ENCODE data around the gene TGFBR3L.

DNA sequence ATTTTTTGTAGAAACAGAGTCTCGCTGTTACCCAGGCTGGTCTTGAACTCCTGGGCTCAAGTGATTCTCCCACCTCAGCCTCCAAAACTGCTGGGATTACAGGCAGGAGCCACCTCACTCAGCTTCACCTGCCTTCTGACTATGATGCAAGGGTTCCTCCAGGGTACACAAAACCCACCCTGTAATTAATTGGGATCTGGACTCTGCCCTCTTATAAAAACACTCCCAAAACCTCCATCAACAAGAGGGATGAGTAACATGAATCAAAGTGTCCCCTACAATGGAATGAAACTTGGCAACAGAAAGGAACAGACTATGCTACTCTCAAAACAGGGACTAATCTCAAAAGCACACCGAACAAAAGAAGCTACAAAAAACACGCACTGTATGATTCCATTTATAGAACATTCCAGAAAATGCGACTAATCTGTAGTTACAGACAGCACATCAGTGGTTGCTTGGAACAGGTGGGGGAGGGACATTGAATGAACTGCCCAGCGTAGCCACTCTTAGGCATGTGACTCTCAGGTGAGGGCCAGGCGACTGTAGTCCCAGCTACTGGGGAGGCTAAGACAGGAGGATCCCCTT is 37.3 kb upstream of the TGFBR3L start:
- TF ChIP-seq, protein P1, sequence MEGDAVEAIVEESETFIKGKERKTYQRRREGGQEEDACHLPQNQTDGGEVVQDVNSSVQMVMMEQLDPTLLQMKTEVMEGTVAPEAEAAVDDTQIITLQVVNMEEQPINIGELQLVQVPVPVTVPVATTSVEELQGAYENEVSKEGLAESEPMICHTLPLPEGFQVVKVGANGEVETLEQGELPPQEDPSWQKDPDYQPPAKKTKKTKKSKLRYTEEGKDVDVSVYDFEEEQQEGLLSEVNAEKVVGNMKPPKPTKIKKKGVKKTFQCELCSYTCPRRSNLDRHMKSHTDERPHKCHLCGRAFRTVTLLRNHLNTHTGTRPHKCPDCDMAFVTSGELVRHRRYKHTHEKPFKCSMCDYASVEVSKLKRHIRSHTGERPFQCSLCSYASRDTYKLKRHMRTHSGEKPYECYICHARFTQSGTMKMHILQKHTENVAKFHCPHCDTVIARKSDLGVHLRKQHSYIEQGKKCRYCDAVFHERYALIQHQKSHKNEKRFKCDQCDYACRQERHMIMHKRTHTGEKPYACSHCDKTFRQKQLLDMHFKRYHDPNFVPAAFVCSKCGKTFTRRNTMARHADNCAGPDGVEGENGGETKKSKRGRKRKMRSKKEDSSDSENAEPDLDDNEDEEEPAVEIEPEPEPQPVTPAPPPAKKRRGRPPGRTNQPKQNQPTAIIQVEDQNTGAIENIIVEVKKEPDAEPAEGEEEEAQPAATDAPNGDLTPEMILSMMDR (conservative IDR thresholded peaks at IDR 0.05; ENCODE audit: low read depth in 2 of 2), result no peak
- no peak for TF ChIP-seq EZH2phosphoT487 (IDR thresholded peaks at IDR 0.05; ENCODE audit: unreplicated experiment)
- no peak for TF ChIP-seq POLR2AphosphoS5 (IDR thresholded peaks at IDR 0.05; ENCODE audit: low read depth)
- TF ChIP-seq JUNB (IDR thresholded peaks at IDR 0.05; ENCODE audit: unreplicated experiment), result no peak
- no peak for TF ChIP-seq EZH2 (IDR thresholded peaks at IDR 0.05; ENCODE audit: low read depth, unreplicated experiment)
- TF ChIP-seq, protein P2, sequence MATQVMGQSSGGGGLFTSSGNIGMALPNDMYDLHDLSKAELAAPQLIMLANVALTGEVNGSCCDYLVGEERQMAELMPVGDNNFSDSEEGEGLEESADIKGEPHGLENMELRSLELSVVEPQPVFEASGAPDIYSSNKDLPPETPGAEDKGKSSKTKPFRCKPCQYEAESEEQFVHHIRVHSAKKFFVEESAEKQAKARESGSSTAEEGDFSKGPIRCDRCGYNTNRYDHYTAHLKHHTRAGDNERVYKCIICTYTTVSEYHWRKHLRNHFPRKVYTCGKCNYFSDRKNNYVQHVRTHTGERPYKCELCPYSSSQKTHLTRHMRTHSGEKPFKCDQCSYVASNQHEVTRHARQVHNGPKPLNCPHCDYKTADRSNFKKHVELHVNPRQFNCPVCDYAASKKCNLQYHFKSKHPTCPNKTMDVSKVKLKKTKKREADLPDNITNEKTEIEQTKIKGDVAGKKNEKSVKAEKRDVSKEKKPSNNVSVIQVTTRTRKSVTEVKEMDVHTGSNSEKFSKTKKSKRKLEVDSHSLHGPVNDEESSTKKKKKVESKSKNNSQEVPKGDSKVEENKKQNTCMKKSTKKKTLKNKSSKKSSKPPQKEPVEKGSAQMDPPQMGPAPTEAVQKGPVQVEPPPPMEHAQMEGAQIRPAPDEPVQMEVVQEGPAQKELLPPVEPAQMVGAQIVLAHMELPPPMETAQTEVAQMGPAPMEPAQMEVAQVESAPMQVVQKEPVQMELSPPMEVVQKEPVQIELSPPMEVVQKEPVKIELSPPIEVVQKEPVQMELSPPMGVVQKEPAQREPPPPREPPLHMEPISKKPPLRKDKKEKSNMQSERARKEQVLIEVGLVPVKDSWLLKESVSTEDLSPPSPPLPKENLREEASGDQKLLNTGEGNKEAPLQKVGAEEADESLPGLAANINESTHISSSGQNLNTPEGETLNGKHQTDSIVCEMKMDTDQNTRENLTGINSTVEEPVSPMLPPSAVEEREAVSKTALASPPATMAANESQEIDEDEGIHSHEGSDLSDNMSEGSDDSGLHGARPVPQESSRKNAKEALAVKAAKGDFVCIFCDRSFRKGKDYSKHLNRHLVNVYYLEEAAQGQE (IDR thresholded peaks at IDR 0.05; ENCODE audit: unreplicated experiment), result no peak
- TF ChIP-seq CREB1 (CRISPR knock-in tag; IDR thresholded peaks at IDR 0.05; ENCODE audit: low read depth), result no peak
- TF ChIP-seq, protein P3, sequence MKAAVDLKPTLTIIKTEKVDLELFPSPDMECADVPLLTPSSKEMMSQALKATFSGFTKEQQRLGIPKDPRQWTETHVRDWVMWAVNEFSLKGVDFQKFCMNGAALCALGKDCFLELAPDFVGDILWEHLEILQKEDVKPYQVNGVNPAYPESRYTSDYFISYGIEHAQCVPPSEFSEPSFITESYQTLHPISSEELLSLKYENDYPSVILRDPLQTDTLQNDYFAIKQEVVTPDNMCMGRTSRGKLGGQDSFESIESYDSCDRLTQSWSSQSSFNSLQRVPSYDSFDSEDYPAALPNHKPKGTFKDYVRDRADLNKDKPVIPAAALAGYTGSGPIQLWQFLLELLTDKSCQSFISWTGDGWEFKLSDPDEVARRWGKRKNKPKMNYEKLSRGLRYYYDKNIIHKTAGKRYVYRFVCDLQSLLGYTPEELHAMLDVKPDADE (IDR thresholded peaks at IDR 0.05), result no peak
- TF ChIP-seq NANOG (IDR thresholded peaks at IDR 0.05; ENCODE audit: borderline replicate concordance), result no peak
- no peak for TF ChIP-seq ZNF331 (CRISPR knock-in tag; IDR thresholded peaks at IDR 0.05; ENCODE audit: low read depth)
- TF ChIP-seq, protein P4, sequence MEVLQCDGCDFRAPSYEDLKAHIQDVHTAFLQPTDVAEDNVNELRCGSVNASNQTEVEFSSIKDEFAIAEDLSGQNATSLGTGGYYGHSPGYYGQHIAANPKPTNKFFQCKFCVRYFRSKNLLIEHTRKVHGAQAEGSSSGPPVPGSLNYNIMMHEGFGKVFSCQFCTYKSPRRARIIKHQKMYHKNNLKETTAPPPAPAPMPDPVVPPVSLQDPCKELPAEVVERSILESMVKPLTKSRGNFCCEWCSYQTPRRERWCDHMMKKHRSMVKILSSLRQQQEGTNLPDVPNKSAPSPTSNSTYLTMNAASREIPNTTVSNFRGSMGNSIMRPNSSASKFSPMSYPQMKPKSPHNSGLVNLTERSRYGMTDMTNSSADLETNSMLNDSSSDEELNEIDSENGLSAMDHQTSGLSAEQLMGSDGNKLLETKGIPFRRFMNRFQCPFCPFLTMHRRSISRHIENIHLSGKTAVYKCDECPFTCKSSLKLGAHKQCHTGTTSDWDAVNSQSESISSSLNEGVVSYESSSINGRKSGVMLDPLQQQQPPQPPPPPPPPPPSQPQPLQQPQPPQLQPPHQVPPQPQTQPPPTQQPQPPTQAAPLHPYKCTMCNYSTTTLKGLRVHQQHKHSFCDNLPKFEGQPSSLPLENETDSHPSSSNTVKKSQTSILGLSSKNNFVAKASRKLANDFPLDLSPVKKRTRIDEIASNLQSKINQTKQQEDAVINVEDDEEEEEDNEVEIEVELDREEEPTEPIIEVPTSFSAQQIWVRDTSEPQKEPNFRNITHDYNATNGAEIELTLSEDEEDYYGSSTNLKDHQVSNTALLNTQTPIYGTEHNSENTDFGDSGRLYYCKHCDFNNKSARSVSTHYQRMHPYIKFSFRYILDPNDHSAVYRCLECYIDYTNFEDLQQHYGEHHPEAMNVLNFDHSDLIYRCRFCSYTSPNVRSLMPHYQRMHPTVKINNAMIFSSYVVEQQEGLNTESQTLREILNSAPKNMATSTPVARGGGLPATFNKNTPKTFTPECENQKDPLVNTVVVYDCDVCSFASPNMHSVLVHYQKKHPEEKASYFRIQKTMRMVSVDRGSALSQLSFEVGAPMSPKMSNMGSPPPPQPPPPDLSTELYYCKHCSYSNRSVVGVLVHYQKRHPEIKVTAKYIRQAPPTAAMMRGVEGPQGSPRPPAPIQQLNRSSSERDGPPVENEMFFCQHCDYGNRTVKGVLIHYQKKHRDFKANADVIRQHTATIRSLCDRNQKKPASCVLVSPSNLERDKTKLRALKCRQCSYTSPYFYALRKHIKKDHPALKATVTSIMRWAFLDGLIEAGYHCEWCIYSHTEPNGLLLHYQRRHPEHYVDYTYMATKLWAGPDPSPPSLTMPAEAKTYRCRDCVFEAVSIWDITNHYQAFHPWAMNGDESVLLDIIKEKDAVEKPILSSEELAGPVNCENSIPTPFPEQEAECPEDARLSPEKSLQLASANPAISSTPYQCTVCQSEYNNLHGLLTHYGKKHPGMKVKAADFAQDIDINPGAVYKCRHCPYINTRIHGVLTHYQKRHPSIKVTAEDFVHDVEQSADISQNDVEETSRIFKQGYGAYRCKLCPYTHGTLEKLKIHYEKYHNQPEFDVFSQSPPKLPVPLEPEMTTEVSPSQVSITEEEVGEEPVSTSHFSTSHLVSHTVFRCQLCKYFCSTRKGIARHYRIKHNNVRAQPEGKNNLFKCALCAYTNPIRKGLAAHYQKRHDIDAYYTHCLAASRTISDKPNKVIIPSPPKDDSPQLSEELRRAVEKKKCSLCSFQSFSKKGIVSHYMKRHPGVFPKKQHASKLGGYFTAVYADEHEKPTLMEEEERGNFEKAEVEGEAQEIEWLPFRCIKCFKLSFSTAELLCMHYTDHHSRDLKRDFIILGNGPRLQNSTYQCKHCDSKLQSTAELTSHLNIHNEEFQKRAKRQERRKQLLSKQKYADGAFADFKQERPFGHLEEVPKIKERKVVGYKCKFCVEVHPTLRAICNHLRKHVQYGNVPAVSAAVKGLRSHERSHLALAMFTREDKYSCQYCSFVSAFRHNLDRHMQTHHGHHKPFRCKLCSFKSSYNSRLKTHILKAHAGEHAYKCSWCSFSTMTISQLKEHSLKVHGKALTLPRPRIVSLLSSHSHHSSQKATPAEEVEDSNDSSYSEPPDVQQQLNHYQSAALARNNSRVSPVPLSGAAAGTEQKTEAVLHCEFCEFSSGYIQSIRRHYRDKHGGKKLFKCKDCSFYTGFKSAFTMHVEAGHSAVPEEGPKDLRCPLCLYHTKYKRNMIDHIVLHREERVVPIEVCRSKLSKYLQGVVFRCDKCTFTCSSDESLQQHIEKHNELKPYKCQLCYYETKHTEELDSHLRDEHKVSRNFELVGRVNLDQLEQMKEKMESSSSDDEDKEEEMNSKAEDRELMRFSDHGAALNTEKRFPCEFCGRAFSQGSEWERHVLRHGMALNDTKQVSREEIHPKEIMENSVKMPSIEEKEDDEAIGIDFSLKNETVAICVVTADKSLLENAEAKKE (CRISPR knock-in tag; IDR thresholded peaks at IDR 0.05), result no peak
- no peak for TF ChIP-seq ZNF114 (CRISPR knock-in tag; IDR thresholded peaks at IDR 0.05)
- TF ChIP-seq STAT1 (IDR thresholded peaks at IDR 0.05; ENCODE audit: unreplicated experiment), result no peak

Data from GM23338 (cell line).